Thyroid gland (tissue), 4 donors: ENCODE data around the gene DNAJC12. TPM values are rescaled to one million over a fixed set of nuclear protein-coding genes. Genes with fewer than 3 reads are reported as not detected.
"Not testable (repeated sequence)": the region's sequence is repeated elsewhere in the genome, so short reads cannot be mapped to it uniquely, and the experiment has no call there.

Experiments used
- DNase-seq, 2 donors: peaks; one replicate each; pipeline ENCODE4 v3.0.0-alpha.2; 2019
- H3K27ac ChIP-seq, 3 donors: fragments of 200-600 bp; sonication (generic); 1 replicate in 2 of 3; 2 replicates in 1 of 3; pipeline ENCODE4 v1.5.1; 2016 to 2019; ENCODE audit warnings: mild to moderate bottlenecking in 1 of 3, moderate library complexity in 1 of 3
- H3K27me3 ChIP-seq: fragments of 200-600 bp; sonication (generic); one replicate; pipeline ENCODE4 v1.5.1; 2019
- H3K36me3 ChIP-seq, 2 donors: fragments of 200-600 bp; sonication (generic); one replicate each; pipeline ENCODE4 v1.5.1; 2016 to 2019
- H3K4me1 ChIP-seq, 2 donors: fragments of 200-600 bp; sonication (generic); one replicate each; pipeline ENCODE4 v1.5.1; 2017 to 2019
- H3K4me3 ChIP-seq, 3 donors: fragments of 200-600 bp; sonication (generic); replicated peaks in 1 of 3; 1 replicate in 2 of 3; 2 replicates in 1 of 3; pipeline ENCODE4 v1.5.1; 2016; ENCODE audit warnings: mild to moderate bottlenecking in 1 of 3
- H3K9me3 ChIP-seq: fragments of 200-600 bp; sonication (generic); one replicate; pipeline ENCODE4 v1.5.1; 2017
- POLR2A ChIP-seq, 2 donors: fragments of 450-650 bp; IDR thresholded peaks; one replicate each; pipeline ENCODE4 v1.6.1; 2017; ENCODE audit warnings: antibody characterized with exemption in 2 of 2, mild to moderate bottlenecking in 2 of 2, moderate library complexity in 1 of 2
- WGBS, 2 donors: methylation state at CpG; one replicate each; pipeline ENCODE4 v1.1.5; 2017; 5-methylcytosine and 5-hydroxymethylcytosine counted together
- intact Hi-C: fragments of 100-400 bp; cut with DNase I; formaldehyde crosslinking; loops from one replicate; pipeline ENCODE4 v1.15.1; 2023
- total RNA-seq, 4 donors: library from RNA; depleted of rRNA; stranded (reverse); fragments of >200 nt; gene quantifications; one replicate each; pipeline ENCODE4 v1.2.3, GENCODE V29; 2016
- TF ChIP-seq, protein P1 (sequence below), 6 experiments: fragments of 200-600 bp in 3 of 6; fragments of 450-650 bp in 3 of 6; sonication (generic) in 3 of 6; IDR thresholded peaks; one replicate each; pipeline ENCODE4 v1.5.1; 2016 to 2019; ENCODE audit warnings: antibody characterized with exemption in 6 of 6, mild to moderate bottlenecking in 2 of 6, inconsistent platforms in 1 of 6, moderate library complexity in 1 of 6

DNAJC12 gene
- total RNA-seq, 4 donors from 2014 or later, result 0.56 to 7.8 (median 1.9) TPM

DNA sequence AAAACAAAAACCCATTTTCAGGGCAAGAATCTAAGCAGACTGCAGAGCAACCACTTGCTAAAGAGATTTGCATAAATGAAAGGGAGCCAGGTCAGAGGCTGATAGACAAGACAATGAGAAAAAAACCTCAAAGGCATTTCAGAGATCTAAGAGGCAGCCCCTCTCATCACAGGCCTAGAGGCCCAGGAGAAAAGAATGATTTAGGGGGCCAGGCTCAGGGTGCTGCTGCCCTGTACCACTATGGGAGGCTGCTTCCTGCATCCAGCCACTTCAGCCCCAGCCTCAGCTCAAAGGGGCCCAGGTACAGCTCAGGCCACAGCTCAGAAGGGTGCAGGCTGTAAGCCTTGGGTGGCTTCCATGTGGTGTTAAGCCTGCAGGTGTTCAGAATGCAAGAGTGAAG lies 3.7 kb upstream of the DNAJC12 start:
- intact Hi-C loops, result no loop called here
- no peak for TF ChIP-seq POLR2A (IDR thresholded peaks at IDR 0.05)
- TF ChIP-seq, protein P1, sequence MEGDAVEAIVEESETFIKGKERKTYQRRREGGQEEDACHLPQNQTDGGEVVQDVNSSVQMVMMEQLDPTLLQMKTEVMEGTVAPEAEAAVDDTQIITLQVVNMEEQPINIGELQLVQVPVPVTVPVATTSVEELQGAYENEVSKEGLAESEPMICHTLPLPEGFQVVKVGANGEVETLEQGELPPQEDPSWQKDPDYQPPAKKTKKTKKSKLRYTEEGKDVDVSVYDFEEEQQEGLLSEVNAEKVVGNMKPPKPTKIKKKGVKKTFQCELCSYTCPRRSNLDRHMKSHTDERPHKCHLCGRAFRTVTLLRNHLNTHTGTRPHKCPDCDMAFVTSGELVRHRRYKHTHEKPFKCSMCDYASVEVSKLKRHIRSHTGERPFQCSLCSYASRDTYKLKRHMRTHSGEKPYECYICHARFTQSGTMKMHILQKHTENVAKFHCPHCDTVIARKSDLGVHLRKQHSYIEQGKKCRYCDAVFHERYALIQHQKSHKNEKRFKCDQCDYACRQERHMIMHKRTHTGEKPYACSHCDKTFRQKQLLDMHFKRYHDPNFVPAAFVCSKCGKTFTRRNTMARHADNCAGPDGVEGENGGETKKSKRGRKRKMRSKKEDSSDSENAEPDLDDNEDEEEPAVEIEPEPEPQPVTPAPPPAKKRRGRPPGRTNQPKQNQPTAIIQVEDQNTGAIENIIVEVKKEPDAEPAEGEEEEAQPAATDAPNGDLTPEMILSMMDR (IDR thresholded peaks at IDR 0.05), result no peak
- no peaks in the 10 kb centered on the region for H3K4me1 ChIP-seq
- H3K27ac ChIP-seq, result no peak overlapping the region
- no peak for DNase-seq
- no peaks in the 10 kb centered on the region for H3K27me3 ChIP-seq
- H3K9me3 ChIP-seq, result no peaks in the 10 kb centered on the region
- no peak overlapping the region for H3K4me3 ChIP-seq
- H3K36me3 ChIP-seq, result no peaks in the 10 kb centered on the region

DNA sequence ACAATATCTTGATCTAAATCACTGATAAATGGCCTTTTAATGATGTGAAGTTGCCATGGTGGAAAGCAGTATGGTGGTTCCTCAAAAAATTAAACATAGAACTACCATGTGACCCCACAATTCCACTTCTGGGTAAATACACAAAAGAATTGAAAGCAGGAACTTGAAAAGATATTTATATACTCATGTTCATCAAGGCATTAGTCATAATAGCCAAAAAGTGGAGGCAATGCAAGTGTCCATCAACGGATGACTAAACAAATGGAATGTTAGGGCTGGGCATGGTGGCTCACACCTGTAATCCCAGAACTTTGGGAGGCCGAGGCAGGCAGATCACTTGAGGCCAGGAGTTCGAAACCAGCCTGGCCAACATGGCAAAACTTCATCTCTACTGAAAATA lies 2.0 kb upstream of the DNAJC12 start:
- no peaks in the 10 kb centered on the region for H3K36me3 ChIP-seq
- no peaks in the 10 kb centered on the region for H3K4me1 ChIP-seq
- TF ChIP-seq, protein P1 (IDR thresholded peaks at IDR 0.05), result no peak
- no peak for TF ChIP-seq POLR2A (IDR thresholded peaks at IDR 0.05)
- H3K27me3 ChIP-seq, result no peaks in the 10 kb centered on the region
- DNase-seq, result no peak
- no peak overlapping the region for H3K4me3 ChIP-seq
- no peaks in the 10 kb centered on the region for H3K9me3 ChIP-seq
- no peak overlapping the region for H3K27ac ChIP-seq
- intact Hi-C loops, result no loop called here
- 88 to 89% methylated on average over 3 of the region's 3 CpGs for whole genome bisulfite sequencing, 2 donors

DNA sequence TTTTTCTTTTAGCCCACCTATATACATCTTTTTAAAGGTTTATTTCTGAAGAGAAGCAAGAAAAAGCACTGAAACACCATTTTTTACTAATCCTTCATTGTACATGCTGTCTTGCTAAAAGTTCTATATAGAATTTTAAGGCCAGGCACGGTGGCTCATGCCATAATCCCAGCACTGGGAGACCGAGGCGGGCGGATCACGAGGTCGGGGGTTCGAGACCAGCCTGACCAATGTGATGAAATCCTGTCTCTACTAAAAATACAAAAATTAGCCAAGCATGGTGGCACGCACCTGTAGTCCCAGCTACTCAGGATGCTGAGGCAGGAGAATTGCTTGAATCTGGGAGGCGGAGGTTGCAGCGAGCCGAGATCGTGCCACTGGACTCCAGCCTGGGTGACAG lies 1.5 kb upstream of the DNAJC12 start:
- H3K4me1 ChIP-seq, H3K36me3 ChIP-seq, DNase-seq, H3K27me3 ChIP-seq, H3K27ac ChIP-seq, H3K4me3 ChIP-seq, intact Hi-C loops, H3K9me3 ChIP-seq: not testable (repeated sequence)
- WGBS, 2 donors, result 94 to 96% methylated on average over 12 of the region's 12 CpGs

DNA sequence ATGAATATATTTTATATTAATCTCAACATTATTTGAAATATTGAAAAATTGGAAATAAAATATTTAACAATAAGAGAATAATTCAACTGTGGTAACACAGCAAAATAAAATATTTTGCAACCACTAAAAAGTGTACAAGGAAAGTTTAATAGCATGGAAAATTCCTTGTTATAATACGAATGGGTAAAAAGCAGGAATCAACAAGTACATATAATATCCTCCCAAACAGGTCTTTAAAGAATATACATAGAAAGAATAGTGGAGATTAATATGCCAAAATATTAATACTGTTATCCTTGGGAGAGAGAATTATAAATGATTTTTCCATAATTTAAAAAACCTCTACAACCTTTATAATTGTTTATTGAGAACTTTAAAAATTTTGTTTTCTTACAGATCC lies 1.0 kb downstream of the DNAJC12 start:
- Histone ChIP-seq H3K4me1 (no peaks in the 10 kb centered on the region), H3K4me3 (no peak overlapping the region), H3K27ac (no peak overlapping the region), H3K9me3 (no peaks in the 10 kb centered on the region), H3K36me3 (no peaks in the 10 kb centered on the region), H3K27me3 (no peaks in the 10 kb centered on the region)
- intact Hi-C loops, result no loop called here
- 80 to 88% methylated on average over 1 of the region's 1 CpG for WGBS, 2 donors
- no peak for DNase-seq
- TF ChIP-seq POLR2A (IDR thresholded peaks at IDR 0.05), result no peak

DNA sequence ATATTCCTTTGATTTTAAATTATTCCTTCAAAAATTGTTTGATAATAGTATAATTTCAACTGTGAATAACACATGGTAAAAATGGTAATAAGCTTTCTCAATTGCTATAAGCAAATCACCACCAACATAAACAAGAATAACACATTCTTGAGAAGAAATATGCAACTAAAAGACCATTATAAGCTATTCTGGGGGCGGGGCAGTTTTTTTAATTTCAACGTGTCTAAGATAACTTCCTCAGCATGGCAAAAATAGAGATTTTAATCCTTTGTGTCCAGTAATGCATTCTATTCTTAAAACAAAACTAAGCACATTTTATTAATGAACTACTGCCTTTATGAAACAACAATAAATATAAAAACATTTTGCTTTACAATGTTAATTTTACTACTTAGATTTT lies 1.5 kb downstream of the DNAJC12 start:
- no peak overlapping the region for H3K4me3 ChIP-seq
- H3K27me3 ChIP-seq, result no peaks in the 10 kb centered on the region
- TF ChIP-seq, protein P1 (IDR thresholded peaks at IDR 0.05), result no peak
- no peak for TF ChIP-seq POLR2A (IDR thresholded peaks at IDR 0.05)
- no peaks in the 10 kb centered on the region for H3K36me3 ChIP-seq
- H3K4me1 ChIP-seq, result no peaks in the 10 kb centered on the region
- 62 to 66% methylated on average over 2 of the region's 2 CpGs for WGBS, 2 donors
- intact Hi-C loops, result no loop called here
- no peak overlapping the region for H3K27ac ChIP-seq
- DNase-seq, result no peak
- H3K9me3 ChIP-seq, result no peaks in the 10 kb centered on the region

DNA sequence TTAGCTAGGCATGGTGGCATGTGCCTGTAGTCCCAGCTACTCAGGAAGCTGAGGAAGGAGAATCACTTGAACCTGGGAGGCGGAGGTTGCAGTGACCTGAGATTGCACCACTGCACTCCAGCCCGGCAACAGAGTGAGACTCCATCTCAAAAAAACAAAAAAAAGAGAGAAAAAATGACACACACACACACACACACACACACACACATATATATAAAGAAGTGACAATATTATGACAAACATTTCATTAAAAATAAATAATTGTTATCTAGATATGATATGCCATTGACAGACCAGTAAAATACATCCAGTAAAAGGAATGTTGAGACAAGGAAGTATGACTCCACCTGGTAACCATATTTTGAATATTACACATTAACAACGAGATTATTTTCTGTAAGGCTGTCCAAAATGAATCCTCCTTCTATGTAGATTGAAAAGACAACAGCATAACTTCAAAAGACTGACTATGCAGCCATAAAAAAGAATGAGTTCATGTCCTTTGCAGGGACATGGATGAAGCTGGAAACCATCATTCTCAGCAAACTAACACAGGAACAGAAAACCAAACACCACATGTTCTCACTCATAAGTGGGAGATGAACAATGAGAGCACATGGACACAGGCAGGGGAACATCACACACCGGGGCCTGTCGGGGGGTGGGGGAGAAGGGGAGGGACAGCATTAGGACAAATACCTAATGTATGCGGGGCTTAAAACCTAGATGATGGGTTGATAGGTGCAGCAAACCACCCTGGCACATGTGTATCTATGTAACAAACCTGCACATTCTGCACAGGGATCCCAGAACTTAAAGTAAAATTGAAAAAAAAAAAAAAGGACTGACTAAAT lies 2.2 kb downstream of the DNAJC12 start:
- DNase-seq, H3K4me1 ChIP-seq, intact Hi-C loops, H3K27me3 ChIP-seq, H3K9me3 ChIP-seq, H3K36me3 ChIP-seq, H3K4me3 ChIP-seq, H3K27ac ChIP-seq: not testable (repeated sequence)
- 70 to 77% methylated on average over 6 of the region's 6 CpGs for WGBS, 2 donors
